ENCODE measurements around the gene FRRS1.
"Not testable (repeated sequence)": the region's sequence is repeated elsewhere in the genome, so short reads cannot be mapped to it uniquely, and the experiment has no call there.

FRRS1 gene, protein sequence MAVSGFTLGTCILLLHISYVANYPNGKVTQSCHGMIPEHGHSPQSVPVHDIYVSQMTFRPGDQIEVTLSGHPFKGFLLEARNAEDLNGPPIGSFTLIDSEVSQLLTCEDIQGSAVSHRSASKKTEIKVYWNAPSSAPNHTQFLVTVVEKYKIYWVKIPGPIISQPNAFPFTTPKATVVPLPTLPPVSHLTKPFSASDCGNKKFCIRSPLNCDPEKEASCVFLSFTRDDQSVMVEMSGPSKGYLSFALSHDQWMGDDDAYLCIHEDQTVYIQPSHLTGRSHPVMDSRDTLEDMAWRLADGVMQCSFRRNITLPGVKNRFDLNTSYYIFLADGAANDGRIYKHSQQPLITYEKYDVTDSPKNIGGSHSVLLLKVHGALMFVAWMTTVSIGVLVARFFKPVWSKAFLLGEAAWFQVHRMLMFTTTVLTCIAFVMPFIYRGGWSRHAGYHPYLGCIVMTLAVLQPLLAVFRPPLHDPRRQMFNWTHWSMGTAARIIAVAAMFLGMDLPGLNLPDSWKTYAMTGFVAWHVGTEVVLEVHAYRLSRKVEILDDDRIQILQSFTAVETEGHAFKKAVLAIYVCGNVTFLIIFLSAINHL

DNA sequence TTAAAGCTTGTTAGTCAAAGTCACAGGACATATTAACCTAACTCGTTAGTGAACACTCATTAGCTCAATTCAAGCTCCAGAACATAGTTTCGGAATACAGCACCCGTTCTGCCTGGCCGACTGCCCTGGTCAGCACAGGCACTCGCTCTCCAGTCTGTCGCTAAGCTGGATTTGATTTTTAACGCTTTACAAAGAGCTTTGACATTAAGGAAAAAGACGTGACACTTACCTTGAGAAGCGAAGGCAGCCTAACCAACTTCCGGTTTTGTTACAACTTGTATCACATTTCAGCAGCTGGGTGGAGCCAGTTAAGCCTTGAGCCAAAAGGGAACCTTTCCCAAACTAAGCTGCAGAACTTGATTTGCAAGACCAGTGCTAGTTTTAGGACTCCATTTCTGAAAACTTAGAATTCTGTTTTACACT is at the start of gene FRRS1:
FRRS1 (minus strand) TSS at position 258 of the 423 bp plus-strand sequence. CDS start 17,867 bp downstream, outside the sequence.
- DNase-seq: peak; percentile 73 to 82

DNA sequence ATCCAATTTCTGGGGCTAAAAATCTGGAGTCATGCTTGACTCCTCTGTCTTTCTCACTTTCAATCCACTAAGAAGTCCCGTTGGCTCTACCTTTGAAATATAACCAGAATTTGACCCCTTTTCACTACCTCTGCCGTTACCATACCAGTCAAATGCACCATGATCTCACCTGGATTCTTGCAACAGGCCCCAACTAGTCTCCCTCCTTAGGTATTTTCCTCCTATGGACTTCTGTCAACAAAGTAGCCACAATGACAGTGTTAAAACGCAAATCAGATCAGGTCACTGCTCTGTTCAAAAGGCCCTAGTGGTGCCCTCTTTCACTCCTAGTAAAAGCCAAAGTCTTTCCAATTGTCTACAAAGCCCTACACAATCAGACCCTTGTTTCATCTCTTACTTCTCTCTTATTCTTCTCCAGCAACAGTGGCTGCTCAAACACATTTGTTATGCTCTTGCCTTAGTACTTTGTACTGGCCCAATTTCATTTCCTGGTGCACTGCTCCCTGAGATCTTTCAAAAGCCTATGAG is 48.0 kb upstream of the FRRS1 start:
- no peak for DNase-seq

DNA sequence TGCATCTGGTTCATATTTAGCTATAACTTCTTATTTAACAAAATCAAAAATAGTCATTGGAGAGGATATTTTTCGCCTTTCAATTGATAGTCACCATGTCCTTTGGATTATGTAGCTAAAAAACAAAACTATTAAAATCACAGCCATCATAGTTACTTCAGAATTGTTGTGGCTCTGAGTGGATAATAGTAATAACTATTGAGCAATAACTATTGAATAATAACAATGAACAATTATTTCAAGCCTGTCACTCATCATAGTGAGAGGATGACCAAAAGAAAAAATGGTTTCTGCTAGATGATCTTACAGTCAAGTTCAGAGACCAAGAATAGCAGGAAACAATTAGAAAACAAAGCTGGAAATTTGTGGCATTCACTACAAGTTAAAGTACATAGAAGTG is 45.3 kb upstream of the FRRS1 start:
- DNase-seq: no peak

DNA sequence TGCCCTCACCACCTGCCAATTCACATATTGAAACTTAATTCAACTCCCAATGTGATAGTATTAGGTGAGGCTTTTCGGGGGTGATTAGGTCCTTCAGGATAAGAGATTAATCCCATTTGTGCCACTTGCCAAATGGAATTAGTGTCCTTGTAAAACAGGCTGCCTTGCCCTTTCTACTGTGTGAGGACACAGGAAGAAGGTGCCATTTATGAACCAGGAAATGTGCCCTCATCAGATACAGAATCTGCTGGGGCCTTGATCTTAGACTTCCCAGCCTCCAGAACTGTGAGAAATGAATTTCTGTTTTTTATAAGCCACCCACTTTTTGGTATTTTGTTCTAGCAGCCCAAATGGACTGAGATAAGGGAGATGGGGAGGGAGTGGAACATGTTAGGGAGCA is 44.6 kb upstream of the FRRS1 start:
- no peak for DNase-seq

DNA sequence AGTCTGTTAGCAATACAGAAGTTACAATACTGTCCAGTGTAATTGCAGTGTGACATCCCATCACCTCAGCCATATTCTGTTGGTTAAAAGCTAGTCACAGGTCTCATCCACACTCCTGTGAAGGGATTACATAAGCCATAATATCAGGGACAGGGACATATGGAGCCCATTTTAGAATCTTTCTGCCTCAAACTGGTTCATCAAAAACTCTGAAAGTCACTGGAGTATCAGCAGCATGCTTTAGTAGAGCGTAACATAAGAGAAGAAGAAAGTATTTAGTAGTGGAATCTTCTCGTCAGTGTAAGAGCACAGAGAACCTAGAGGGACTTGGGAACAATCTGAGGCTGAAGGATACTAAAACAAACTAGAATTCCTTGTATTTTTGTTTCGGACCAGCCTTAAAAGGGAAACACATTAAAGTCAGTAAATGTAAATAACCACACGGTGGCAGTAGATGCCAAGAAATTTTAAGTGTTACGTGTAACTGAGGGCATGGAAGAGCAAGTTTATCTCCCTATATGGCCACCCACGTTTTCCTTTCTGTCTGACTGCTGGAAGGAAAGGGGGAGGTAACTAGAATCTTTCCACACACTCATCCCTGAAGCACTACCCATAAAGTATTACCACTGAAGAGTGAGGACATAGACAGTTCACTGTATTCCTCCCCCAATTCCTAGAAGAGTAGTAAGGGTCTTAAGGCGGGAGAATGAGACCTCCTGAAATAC is 42.1 kb upstream of the FRRS1 start:
- DNase-seq: peak; percentile 68 to 72

DNA sequence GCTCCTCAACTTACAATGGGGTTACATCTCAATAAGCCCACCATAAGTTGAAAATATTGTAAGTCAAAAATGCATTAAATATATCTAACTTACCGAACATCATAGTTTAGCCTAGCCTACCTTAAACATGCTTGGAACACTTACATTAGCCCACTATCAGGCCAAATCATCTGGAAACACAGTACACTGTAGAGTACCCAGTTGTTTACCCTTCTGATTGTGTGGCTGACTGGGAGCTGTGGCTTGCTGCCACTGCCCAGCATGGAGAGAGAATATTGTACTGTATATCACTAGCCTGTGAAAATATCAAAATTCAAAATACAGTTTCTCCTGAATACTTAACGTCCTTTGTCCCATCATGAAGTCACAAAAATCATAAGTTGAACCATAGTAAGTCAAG is 40.4 kb upstream of the FRRS1 start:
- no peak for DNase-seq

DNA sequence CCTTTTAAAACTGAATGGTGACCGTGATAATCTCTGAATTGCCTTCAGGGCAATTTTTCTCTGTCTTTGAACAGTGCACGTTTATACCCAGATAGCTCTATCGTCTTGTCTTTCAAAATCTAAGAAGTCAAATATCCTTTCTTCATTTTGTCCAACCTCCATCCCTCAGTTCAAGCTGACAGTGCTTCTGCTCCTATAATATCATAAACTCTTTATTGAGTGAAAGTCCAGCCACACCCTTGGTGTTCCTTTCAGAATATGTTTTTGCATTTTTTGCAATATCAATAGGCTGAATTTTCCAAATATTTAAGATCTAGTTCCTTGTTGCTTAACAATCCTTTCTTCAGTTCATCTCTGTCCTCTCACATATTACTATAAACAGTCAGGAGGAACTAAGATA is 35.1 kb upstream of the FRRS1 start:
- no peak for DNase-seq

DNA sequence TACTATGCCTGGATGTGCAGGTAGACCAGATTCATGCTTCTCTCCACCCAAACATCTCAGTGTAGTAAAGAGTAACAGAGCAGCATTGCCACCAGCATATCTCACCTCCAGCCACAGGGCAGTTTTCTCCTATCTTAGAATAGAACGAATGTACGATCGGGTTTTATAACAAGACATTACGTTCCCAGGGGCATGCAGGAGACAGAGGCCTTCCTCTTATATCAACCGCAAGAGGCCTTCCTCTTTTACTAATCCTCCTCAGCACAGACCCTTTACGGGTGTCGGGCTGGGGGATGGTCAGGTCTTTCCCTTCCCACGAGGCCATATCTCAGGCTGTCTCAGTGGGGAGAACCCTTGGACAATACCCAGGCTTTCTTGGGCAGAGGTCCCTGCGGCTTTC is 27.4 kb upstream of the FRRS1 start:
- not testable (repeated sequence) for DNase-seq

DNA sequence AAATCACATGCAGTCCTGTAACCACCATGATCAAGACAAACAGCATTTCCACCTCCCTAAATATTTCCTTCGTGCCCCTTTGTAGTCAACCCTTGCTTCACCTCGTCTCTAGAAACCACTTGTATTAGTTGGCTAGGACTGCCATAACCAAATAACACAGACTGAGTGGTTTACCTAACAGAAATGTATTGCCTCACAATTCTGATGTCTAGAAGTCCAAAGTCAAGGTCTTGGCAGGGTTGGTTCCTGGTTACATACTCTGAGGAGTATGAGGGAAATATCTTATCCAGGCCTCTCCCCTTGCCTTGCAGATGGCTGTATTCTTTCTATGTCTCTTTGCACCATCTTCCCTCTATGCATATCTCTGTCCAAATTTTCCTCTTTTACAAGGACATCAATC is 23.3 kb upstream of the FRRS1 start:
- no peak for DNase-seq

DNA sequence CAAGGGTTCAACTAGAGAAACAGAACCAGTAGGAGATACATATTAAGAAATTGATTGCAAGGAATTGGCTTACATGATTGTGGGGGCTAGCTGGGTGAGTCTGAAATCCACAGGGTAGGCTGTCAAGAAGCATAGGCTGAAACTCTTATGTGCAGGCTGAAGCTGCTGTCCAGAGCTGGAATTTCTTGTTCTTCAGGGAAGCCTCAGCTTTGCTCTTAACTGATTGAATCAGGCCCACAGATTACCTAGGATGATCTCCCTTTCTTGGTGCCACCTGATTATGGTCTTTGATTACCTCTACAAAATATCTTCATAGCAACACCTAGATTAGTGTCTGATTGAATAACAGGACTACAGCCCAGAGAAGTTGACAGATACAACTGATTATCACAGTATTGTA is 22.5 kb upstream of the FRRS1 start:
- no peak for DNase-seq

DNA sequence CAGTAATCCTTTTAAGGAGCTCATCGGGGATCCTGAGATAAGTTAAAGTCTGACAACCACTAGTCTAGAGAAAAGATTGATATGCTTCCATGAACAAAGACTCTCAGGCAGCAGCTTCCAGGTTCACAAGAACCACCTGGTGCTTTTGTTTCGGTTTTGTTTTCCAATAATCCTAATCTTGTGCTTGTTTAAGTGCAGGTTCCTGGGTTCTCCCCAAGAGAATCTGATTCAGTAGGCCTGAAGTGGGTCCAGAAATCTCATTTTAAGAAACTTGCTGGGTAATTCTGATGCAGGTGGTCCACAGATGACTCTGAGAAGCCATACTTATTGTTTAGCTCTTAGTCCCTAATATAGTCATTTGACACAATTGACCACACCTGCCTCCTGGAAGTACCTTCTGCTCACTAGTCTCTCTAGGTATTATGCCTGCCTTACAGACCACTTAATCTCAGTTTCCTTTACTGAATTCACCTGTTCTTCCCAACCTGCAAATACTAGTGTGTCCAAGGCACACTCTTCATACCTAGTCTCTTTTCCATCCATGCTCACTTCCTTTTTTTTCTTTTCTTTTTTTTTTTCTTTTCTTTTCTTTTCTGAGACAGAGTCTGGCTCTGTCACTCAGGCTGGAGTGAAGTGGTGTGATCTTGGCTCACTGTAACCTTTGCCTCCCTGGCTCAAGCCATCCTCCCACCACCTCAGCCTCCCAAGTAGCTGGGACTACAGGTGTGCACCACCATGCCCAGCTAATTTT is 20.5 kb upstream of the FRRS1 start:
- no peak for DNase-seq

DNA sequence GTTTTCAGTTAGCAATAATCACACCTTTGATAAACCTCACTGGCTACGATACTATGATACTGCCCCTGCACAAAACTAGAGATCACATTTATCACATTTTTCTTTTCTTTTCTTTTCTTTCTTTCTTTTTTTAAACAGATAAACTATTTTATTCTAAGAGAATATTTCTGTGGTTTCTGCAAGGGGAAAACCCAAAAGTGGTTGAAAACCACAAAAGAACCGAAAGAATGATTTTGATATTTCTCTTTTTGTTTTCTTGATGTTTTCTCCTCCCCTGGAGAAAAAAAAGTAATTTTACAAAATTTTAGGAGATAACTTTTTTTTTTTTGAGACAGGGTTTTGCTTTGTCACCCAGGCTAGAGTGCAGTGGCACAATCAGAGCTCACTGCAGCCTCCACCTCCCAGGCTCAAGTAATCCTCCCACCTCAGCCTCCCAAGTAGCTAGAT is 18.4 kb upstream of the FRRS1 start:
- DNase-seq: no peak

DNA sequence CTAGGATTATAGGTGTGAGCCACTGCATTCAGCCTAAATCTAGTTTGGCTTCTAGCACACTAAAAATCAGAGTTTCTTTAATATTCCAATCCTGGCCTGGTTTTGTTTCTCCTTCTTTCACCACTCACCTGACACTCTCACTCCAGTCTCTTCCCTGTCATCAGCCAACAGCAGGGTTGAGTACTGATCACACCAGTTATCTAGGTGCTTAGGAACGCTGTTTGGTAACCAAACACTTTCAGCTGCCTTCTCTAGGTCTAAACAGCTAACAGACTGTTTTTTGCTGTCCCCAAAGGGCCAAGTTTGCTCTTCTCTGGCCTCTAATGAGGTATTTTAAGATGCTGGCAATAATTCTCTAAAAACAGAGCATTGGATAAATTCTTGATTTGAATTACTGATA is 17.7 kb upstream of the FRRS1 start:
- no peak for DNase-seq

DNA sequence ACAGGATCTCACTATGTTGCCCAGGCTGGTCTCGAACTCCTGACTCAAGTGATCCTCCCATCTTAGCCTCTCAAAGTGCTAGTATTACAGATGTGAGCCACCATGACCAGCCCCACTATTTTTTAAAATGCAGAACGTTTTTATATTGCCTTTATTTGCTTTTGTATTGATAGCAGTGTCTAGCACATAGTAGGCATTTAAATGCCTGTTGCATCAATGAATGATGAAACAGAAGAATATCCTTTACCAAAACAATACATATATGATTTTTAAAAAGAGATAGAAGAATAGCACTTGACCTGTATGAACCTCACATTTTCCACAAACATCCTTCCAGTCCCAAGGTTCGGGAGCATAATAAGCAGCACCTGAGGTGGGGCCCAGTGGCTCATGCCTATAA is 16.5 kb upstream of the FRRS1 start:
- DNase-seq: no peak

DNA sequence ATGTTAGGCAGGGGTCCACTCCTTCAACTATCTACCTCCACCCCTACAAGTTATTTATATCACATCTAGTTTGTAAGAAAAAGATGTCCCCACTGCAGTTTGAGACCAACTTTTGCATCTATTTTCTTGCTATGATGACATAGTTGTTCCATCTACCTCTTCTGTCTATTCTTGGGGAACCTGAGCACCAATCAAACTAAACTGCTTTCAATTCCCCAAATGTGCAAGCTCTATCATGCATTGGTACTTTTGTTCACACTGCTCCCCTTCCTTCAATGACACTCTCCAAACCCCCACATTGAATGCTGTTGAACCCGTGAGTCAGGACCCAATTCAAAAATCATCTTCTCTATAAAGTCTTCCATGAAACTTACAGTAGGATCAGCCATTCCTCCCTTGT is 16.0 kb upstream of the FRRS1 start:
- DNase-seq: no peak

DNA sequence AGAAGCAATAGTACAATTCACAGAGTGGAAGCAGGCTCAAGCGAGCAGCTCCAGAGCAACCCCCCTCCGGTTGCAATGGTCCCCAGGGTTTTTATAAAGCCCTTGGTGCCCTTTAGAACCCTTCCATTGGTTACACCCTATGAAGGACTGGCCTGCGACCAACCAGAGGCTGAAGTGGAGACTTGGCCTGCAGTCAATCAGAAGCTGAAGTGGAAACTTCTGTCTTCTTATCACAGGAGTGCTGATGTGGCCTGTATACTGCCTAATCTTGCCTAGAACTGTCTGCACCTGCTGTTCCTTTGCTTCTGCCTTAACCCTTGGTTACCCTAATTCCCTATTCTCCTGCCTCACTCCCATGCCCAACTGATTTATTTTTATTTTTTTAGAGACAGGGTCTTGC is 15.4 kb upstream of the FRRS1 start:
- DNase-seq: no peak

DNA sequence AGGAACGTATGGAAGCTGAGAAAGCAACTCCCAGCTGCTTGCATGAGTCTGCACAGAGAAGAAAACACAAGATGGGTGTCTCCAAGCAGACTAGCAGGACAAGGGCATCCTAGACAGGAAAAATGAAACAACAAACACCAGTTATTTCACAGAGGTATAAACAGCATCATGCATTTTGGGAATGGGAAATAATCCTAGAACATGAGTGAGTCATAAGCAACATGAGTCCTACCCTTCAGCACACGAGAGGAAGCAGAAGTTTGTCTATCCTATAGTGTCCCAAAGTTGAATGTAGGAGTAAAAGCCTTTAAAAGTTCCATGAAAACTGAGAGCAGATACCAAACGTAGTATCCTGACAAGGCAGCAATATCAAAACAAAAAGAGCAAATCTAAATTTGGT is 11.3 kb upstream of the FRRS1 start:
- no peak for DNase-seq

DNA sequence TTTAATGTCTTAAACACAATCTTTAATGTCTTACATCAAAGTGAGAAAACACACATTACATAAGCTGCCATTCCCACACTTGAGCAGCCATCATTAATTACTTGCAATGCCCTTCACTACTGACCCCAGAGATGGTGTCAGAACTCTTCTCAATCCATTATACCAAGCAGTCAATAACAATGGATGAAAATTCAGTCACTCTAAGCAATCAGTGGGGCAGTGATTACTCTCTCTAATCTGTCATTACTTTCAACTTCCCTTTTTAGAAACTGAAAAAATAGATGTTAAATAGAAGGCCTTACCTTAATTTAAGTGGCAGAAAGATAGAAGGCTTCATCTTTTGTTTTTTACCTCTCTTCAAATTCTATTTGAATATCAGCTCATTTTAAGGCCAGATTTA is 9.7 kb upstream of the FRRS1 start:
- DNase-seq: no peak

DNA sequence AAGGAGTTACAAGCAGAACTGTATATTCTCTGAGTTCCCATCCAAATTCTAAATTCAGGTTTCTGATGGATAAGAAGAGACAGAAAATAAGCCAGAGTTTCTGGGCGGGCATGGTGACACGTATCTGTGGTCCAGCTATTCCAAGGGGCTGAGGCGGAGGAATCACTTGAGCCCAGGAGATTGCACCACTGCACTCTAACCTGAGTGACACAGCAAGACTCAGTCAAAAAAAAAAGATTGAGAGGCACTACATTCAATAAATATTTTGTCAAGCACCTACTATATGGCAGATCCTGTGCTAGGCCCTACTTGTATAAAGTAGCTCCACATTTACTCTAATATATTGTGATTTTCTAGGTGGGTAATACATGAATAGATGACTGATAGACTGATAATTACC is 6.4 kb upstream of the FRRS1 start:
- no peak for DNase-seq

DNA sequence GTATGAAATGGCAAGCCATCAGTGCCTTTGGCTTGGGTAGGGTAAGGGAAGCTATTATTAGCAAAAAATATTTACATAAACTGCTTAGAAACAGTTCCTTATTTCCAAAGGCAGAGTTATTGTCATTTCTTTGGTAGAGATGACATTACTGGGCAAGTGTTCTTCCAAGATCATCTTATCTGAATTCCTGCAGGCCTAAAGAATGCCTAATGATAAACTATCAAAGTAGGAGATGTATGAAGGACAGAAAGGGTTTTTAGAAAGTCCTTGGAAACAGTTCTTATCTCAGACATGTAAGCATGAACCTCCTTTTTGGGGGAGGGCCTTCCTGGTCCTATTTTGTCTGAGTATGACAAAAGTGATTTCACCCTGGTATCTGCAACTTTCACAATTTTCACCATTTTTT is 5.1 kb upstream of the FRRS1 start:
- no peak for DNase-seq

DNA sequence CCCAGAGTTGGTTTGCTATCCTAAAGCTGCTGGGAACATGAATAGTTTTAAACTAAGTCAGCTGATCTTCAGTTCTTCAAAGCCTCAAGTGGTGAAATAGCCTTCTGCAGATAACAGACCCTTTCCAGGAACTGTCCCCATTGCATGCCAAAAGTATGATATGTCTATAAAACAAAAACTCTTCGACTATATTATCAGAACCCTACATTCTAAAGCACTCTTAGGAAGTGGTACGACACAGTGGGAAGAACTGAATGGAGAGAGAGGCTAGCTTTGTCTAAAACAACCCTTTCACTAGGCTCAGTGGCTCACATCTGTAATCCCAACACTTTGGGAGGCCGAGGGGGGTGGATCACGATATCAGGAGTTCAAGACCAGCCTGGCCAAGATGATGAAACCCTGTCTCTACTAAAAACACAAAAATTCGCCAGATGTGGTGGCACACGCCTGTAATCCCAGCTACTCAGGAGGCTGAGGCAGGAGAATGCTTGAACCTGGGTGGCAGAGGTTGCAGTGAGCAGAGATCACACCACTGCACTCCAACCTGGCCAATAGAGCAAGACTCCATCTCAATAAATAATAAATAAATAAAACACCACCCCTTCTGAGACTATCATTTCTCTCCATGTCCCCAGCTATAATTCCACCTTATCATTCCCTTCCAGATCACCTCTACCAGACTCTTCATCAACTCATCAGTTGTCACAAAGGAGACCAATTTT is 2.2 kb upstream of the FRRS1 start:
- DNase-seq: no peak

DNA sequence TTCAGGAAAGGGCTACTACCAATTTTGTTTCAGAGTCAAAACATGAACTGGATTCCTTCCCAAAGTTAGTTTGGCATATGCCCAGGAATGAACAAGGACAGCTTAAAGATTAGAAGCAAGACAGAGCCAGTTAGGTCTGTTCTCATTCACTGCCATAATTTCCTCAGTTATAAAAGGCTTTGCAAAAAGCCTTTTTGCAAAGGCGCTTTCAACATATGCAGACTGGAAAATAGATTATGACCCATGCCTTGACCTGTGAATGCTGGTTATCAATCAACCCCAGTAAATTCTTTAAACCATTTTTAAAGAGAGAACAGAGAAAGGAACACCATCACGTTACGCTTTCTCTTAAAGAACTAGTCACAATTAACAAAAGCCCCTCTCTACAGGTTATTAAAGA is 1.7 kb upstream of the FRRS1 start:
- DNase-seq: no peak

Data from SHP77 (cell line).